Pulmonary artery endothelial cell (primary cell): ENCODE results near the gene LDLRAD3. TPM values are rescaled to one million over a fixed set of nuclear protein-coding genes. Genes with fewer than 3 reads are reported as not detected.

ENCODE experiments used
- DNase-seq: peaks from one replicate; pipeline ENCODE4 v3.0.0-alpha.2; 2011; ENCODE audit warnings: low read depth, low spot score
- total RNA-seq: library from RNA; depleted of rRNA; stranded (reverse); fragments of >200 nt; gene quantifications from 2 replicates; pipeline ENCODE4 v1.2.3, GENCODE V29; 2014

LDLRAD3 gene
- total RNA-seq, 1 donor from 2014 or later = 9.5 TPM

- DNase-seq = peak; percentile 17
Measured at GRCh38 chr11:36237391-36237790, 293.5 kb downstream of the LDLRAD3 start.

DNA sequence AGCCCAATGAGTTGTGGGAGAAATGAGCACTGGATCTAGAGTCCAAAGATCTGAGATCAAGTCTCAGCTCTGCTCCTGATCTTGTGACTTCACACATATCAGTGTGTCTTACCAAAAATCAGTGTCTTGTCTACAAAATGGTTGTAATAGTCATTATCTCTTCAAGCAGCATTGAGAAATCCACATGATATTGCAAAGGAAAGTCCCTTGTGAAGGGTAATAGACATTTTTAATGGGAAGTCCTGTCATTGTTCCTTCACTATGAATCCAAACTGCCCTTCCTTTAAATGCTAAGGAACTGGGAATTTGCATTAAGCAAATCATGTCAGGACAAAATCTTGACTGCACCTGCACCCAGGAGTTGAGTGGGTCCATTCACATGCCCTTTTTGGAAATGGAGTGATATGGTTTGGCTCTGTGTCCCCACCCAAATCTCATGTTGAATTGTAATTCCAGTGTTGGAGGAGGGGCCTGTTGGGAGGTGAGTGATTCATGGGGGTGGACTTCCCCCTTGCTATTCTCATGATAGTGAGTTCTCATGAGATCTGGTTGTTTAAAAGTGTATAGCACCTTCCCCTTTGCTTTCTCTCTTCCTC is 294.3 kb downstream of the LDLRAD3 start:
- no peak for DNase-seq

- DNase-seq = no peak
Measured at GRCh38 chr11:36238881-36239280, 295.0 kb downstream of the LDLRAD3 start.

DNA sequence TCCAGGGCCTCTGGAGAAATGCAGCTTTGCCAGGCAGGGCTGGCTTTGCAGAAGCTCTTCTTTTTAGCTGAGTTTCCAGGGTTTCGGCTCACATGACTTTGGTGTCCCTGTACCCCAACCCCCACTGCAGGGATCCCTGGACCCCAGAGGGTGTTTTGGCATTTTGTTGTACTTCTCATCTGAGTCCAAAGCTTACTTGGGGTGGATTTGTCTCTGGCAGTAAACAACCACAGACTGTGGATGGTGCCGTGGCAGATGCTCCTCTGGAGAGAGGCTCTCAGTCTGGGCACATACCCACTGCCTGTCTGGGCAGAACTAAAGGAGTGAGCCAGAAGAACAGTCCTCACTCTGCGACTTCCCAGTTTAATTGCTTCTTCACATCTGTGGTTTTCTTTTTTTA is 295.8 kb downstream of the LDLRAD3 start:
- DNase-seq = no peak

DNA sequence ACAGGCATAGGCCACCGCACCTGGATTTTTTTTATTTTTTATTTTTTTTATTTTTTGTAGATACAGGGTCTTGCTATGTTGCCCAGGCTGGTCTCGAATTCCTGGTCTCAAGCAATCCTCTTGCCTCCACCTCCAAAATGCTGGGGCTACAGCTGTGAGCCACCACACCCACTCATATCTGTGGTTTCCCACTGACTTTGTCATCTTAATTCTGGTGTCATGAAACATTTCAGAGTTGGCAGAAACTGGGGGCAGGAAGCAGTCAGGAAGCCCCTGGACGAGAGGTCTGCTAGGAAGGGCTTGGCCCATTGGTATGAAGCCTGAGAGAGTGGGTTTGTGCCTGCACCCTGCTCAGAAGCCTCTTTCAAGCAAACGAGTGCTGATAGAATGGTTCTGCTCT is 296.3 kb downstream of the LDLRAD3 start:
- no peak for DNase-seq

GRCh38 chr11:36240801-36241200 is 296.9 kb downstream of the LDLRAD3 start:
- no peak for DNase-seq

DNA sequence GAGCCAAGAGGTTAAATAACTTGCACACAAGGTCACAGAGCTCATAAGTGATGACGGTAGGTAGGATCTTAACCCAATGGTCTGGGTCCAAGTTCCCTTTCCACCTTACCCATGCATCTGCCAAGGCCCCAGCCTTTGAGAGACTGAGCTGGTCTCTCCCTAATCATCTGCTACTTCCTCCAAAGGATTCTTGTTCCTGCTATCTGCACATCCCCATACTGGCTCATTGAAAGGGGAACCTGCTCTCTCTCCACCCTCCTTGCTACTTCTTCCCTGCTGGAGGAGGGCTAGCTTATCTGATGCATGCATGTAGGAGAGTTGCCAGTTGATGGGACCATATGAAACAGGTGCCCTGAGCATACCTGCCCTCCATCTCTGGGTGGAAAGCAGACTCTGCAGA is 297.6 kb downstream of the LDLRAD3 start:
- no peak for DNase-seq

DNA sequence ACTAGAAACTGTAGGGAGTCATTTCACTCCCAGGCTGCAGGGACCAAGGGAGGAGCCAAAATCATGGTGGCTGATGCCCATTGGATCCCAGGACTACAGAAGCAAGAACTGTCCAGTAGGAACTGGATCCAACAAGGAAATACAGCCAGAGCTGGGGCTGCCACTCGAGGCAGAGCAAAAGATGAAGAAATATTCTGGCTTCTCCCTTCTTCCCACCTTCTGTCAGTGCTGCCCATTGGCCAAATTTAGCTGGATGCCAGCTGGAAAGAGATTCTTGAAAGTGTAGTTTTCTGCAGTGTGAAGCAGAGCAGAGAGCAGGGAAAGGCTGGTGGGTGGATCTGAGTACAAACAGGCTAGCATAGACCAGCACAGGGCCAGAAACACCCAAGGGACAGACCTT is 299.8 kb downstream of the LDLRAD3 start:
- DNase-seq = no peak

- no peak for DNase-seq
Measured at GRCh38 chr11:36247493-36247892, 303.6 kb downstream of the LDLRAD3 start.

GRCh38 chr11:36248436-36248835 is 304.6 kb downstream of the LDLRAD3 start:
- no peak for DNase-seq

GRCh38 chr11:36249246-36249645 is 305.4 kb downstream of the LDLRAD3 start:
- no peak for DNase-seq

GRCh38 chr11:36251823-36252222 is 308.0 kb downstream of the LDLRAD3 start:
- DNase-seq = no peak

- DNase-seq = no peak
Measured at GRCh38 chr11:36253238-36253637, 309.4 kb downstream of the LDLRAD3 start.

GRCh38 chr11:36254713-36255112 is 310.9 kb downstream of the LDLRAD3 start:
- DNase-seq = no peak

DNA sequence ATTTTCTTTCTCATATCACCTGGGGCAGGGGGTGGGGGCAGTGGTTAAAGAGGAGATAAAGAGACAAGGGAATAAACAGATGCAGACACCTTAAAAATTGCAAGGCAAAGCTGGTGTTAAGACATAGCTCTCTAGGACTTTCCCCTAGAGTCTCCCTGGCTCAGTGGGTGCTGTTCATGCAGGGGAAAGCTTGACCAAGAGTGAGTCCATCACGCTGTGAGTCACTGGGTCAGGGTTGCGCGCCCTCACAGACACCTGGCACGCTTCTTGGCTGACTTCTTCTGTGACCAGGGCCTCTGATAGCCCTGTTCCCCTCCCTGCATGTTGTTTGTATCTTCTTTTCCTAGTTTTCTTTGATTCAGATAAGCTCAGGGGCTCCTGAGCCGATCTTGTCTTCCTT is 313.5 kb downstream of the LDLRAD3 start:
- DNase-seq = no peak

- peak; percentile 40 for DNase-seq
Measured at GRCh38 chr11:36258730-36259360, 315.0 kb downstream of the LDLRAD3 start.

- no peak for DNase-seq
Measured at GRCh38 chr11:36261094-36261493, 317.2 kb downstream of the LDLRAD3 start.

DNA sequence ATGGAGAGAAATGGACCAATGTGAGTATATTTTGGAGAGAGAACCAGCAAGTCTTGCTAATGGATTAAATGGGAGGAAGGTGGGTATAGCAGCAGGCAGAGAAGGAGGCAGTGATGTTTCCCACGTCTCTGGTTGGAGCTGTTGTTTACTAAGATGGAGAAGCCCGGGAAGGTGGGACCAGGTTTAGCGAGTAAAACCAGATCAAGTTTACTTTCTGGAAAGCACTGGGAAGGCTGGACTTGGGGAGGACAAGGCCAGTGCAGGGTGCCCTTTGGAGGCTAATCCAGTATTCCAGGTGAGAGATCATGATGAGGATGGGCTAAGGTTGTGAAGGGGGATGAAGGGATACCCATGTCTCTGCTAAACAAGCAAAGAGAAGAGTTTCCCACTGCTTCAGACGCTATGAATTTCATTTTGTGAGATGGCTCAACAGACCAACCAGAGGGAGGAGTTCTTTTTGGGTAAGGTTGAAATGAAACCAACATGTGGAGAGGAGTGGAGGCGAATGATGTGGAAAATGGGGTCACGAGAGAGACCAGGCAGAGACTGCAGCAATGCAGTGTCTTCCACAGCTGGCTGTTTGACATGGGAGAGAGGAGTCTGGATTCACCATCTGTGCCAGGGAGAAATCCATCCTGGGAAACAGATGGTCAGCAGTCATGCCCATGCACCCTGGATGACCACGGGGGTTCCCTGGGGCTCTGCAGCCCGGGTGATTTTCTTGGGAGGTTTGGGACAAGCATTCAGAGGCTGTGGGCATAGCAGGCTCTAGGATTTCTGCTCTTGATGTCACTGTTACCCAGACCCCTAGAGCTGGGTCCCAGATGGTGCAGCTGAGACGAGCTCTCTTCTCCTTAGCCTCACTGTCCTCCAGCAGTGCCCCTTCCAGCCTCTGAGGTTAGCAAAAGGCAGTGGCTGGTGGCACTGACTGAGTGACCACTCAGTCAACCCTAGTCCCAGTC is 320.4 kb downstream of the LDLRAD3 start:
- no peak for DNase-seq

DNA sequence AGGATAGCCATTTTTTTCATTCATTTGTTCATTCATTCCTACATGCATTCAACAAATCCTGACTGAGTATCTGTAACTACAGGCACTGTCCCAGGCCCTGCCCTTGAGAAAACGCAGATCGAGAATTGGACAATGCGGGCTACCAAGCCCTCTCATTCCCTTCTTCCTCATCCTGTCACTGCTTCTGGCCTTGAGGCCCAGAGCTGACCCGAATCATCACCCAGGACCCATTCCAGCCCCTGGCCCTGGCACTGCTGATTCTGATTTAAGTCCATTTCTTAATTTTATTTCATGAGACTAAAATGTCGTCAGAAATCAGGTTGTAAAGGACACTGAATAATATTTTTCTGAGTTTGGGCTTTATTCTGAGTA is 321.1 kb downstream of the LDLRAD3 start:
- no peak for DNase-seq

GRCh38 chr11:36265793-36266628 is 322.1 kb downstream of the LDLRAD3 start:
- DNase-seq = no peak

DNA sequence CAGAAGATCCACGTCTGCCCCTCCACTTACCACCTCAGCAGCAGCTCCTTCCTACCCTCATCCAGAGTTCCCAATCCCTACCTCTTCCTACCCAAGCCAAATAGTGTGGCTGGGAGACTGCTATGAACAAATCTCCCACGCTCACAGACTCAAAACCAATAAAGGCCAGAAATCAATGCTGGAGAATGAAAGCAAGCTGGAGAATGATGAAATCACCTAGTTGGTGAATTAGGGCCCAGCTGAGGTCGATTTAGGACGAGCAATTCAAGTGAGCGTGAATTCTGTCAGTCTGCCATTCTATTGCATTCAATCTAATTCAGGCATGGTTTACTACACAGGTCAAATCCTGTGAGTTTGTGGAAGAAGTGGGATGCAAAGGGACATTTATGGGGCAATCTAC is 322.9 kb downstream of the LDLRAD3 start:
- DNase-seq = no peak
